ENCODE data around the gene KCNG4.
A peak's percentile ranks its signal among the peaks of the same experiment; 100 is the strongest.

Gene KCNG4

GRCh38 chr16:84272740-84273320, 33.0 kb upstream of the KCNG4 start:
- no peak for TF ChIP-seq POLR2A (IDR thresholded peaks at IDR 0.05; ENCODE audit: low read depth, low read length)
- DNase-seq (ENCODE audit: insufficient read length, low spot score) (no peak), FAIRE-seq (no peak)

- DNase-seq (ENCODE audit: insufficient read length, low spot score) (no peak), FAIRE-seq (no peak)
- TF ChIP-seq POLR2A (IDR thresholded peaks at IDR 0.05; ENCODE audit: low read depth, low read length), result no peak
Measured at GRCh38 chr16:84271866-84272265, 32.1 kb upstream of the KCNG4 start.

DNA sequence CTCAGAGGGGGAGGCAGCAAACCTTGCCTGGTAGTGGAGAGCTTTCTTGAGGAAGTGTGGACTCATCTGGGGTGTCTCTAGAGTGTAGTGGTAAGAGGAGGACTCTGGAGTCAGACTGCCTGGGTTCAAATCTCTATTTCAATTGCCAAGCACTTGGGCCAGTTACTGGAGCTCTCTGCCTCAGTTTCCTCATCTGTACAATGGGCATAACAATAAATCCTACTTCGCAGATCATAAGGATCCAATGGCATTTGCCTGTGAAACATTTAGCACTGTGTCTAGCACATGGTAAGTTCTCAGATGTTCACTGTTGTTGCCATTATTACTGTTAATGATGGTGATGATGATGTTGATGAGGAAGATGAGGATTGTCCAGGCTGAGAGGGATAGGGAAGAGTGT, 31.2 kb upstream of the KCNG4 start:
- no peak for DNase-seq (ENCODE audit: insufficient read length, low spot score)
- no peak for TF ChIP-seq POLR2A (IDR thresholded peaks at IDR 0.05; ENCODE audit: low read depth, low read length)
- no peak for FAIRE-seq

- DNase-seq (ENCODE audit: insufficient read length, low spot score) (no peak), FAIRE-seq (no peak)
- TF ChIP-seq POLR2A (IDR thresholded peaks at IDR 0.05; ENCODE audit: low read depth, low read length), result no peak
Measured at GRCh38 chr16:84270531-84270930, 30.7 kb upstream of the KCNG4 start.

GRCh38 chr16:84270071-84270470, 30.3 kb upstream of the KCNG4 start:
- DNase-seq (ENCODE audit: insufficient read length, low spot score) (no peak), FAIRE-seq (no peak)
- TF ChIP-seq POLR2A (IDR thresholded peaks at IDR 0.05; ENCODE audit: low read depth, low read length), result no peak

DNA sequence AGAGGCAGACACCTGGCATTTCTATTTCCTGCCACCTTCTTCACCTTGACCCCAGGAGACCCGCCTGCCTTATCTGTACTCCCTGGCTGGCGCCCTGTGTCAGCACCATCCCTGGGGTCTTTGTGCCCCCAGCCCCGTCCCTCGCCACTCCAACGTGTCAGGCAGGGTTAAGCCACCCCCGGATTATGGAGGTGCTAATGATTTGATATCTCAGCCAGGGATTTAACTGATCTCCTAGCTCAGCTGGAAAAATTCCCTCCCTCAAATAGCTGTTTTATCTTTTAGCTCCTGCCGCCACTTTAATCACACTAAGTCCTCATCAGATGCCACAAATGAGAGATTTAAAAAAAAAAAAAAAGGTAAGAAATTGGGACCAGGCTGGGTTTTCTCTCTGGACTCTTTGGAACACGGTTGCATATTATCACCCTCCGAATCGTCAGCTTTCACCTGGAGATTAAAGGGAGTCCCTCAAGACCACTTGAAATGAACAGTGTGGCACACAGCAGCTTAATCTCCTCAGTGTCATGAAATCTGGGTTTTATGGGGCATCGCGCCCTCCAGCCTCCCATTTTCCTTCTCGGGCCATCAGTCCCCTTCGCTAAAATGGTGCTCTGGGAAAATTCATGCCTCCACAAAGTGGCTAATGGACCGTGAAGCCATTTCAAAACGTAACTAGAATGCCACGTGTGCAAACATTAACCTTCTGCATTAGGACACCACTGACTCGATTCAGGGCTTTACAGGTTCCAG, 28.7 kb upstream of the KCNG4 start:
- DNase-seq (ENCODE audit: insufficient read length, low spot score) (no peak), FAIRE-seq (no peak)
- TF ChIP-seq POLR2A (IDR thresholded peaks at IDR 0.05; ENCODE audit: low read depth, low read length), result no peak

- no peak for FAIRE-seq
- no peak for DNase-seq (ENCODE audit: insufficient read length, low spot score)
- TF ChIP-seq POLR2A (IDR thresholded peaks at IDR 0.05; ENCODE audit: low read depth, low read length), result no peak
Measured at GRCh38 chr16:84267380-84267779, 27.6 kb upstream of the KCNG4 start.

GRCh38 chr16:84266451-84266850, 26.6 kb upstream of the KCNG4 start:
- TF ChIP-seq POLR2A (IDR thresholded peaks at IDR 0.05; ENCODE audit: low read depth, low read length), result no peak
- peak; percentile 89 for DNase-seq (ENCODE audit: insufficient read length, low spot score)
- FAIRE-seq, result peak; percentile 48

DNA sequence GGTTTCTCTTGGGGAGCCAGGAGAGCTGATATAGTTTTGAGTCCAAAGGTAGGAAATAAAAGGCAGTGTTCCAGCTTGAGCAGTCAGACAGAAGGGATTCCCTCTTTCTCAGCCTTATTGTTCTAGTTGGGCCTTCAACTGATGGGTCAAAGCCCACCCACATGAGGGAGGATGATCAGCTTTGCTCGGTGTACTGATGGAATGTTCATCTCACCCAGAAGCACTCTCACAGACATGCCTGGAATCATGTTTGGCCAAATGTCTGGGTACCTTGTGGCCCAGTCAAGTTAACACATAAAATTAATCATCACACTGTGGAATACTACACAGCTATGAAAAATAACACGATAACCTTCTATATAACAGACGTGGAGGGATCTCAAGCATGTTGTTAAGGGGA, 23.1 kb upstream of the KCNG4 start:
- TF ChIP-seq POLR2A (IDR thresholded peaks at IDR 0.05; ENCODE audit: low read depth, low read length), result no peak
- FAIRE-seq (no peak), DNase-seq (ENCODE audit: insufficient read length, low spot score) (no peak)

DNA sequence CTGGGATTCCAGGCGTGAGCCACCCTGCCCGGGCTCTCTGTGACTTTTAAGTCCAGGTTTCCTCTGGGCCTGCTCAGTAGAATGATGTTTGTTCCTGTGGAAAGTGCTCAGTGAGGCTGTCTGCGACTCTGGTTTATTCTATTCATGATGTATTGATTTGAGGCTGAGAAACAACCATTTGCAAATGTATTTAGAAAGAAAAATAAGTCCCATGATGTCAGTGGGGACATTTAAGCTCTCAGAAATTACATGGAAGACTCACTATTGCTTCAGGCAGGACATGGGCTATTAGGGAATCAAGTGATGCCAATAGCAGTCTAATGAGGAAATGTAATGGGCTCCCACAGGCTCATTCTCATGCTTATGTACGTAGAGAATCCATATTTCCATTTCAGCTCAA, 22.2 kb upstream of the KCNG4 start:
- no peak for TF ChIP-seq POLR2A (IDR thresholded peaks at IDR 0.05; ENCODE audit: low read depth, low read length)
- no peak for FAIRE-seq
- DNase-seq (ENCODE audit: insufficient read length, low spot score), result no peak

GRCh38 chr16:84260766-84261554, 21.1 kb upstream of the KCNG4 start:
- DNase-seq (ENCODE audit: insufficient read length, low spot score) (no peak), FAIRE-seq (no peak)
- TF ChIP-seq POLR2A (IDR thresholded peaks at IDR 0.05; ENCODE audit: low read depth, low read length), result no peak

DNA sequence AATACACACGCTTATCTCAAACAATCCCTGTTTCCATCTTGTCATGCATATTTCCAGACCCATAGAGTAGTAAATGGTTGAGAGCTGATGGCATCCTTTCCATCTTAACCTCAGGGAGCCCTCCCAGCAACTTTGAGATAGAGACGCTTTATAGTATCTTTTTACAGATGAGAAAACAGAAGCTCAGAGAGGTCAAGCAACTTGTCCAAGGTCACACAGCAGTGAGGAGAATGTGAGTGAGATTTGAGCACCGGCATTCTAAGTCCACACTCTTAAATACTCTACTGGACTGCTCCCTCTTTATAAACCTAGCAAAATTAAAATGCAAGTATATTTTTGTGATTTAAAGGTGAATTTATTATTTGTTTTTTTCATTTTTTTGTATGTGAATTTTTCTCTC, 19.9 kb upstream of the KCNG4 start:
- no peak for DNase-seq (ENCODE audit: insufficient read length, low spot score)
- FAIRE-seq, result no peak
- no peak for TF ChIP-seq POLR2A (IDR thresholded peaks at IDR 0.05; ENCODE audit: low read depth, low read length)

DNA sequence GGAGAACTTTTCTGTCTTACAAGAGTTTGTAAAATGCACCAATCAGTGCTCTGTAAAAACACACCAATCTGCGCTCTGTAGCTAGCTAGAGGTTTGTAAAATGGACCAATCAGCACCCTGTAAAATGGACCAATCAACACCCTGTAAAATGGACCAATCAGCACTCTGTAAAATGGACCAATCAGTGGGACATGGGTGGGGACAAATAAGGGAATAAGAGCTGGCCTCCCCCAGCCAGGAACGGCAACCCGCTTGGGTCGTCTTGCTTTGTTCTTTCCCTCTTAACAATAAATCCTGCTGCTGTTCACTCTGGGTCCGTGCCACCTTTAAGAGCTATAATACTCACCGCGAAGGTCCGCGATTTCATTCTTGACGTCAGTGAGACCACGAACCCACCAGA, 18.5 kb upstream of the KCNG4 start:
- DNase-seq (ENCODE audit: insufficient read length, low spot score) (no peak), FAIRE-seq (no peak)
- no peak for TF ChIP-seq POLR2A (IDR thresholded peaks at IDR 0.05; ENCODE audit: low read depth, low read length)

DNA sequence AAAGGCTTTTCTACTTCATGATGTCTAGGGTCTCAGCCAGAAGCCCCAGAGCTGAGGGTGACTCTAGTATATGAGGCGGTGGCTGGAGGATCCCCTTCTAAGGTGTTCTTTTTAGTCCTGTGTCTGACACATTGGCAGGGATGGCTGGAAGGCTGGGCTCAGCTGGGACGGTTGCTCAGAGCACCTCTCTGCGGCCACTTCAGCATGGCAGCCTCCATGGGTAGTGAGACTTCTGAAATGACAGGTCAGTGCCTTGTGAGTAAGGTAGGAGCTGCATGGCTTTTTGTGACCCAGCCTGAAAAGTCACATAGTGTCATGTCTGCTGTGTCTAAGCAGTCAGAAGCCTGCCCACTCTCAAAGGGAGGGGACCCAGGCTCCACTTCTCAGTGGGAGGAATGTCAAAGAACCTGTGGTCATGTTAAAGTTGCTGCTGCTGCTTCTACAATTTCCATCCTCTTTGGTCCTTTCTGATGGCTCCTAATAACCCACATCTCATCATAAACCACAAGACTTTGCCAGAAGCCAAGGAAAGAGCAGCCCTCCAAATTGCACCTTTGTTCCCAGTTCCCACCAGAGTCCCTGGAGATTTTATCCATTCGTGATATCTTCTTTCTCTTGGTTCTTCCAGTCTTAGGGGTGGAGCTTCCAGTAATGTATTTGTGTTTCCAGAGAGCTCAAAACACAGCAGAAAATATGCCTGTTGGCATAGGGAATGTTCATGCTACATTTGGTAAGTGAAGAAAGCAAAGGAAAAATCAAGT, 15.4 kb upstream of the KCNG4 start:
- no peak for TF ChIP-seq POLR2A (IDR thresholded peaks at IDR 0.05; ENCODE audit: low read depth, low read length)
- DNase-seq (ENCODE audit: insufficient read length, low spot score) (no peak), FAIRE-seq (no peak)
